Amygdala (tissue), 56 donors: Measurements from ENCODE around the gene B4GALNT3.

Source experiments
- DNase-seq, 56 donors: peaks; one replicate each; lab custom pipeline; 2025; lab: John Stamatoyannopoulos, UW

Gene B4GALNT3

DNA sequence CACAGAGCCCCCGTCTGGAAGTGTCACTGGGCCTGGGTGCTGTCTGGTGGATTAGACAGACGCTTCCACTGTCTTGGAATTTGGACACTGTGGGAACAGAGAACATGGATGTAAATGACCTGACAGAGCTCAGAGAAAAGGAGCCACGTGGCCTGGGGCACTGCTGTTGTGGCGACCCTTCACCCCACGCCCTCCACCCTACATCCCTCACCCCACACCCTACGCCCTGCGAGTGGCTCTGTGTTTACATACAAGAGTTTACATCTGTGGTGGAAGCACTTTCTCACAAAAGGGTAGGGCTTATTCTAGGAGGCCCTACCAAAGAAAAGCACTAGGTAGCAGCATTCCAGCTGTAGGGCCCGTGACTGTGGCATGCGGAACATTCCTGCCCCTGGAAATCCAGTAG is 47.7 kb downstream of the B4GALNT3 start:
- DNase-seq: no peak

DNA sequence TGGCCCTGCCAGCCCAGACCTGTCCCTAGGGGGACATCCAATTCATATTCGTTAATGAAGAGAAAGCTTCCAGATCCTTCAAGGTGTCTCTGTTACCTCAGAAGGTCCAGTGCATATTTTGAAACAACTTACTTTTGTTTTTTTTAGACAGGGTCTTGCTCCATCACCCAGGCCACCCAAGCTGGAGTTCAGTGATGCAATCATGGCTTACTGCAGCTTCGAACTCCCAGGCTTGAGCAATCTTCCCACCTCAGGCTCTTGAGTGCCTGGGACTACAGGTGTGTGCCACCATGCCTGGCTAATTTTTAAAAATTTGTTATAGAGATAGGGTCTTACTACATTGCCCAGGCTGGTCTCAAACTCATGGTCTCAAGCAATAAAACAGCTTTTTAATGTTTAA is 48.4 kb downstream of the B4GALNT3 start:
- DNase-seq: no peak

DNA sequence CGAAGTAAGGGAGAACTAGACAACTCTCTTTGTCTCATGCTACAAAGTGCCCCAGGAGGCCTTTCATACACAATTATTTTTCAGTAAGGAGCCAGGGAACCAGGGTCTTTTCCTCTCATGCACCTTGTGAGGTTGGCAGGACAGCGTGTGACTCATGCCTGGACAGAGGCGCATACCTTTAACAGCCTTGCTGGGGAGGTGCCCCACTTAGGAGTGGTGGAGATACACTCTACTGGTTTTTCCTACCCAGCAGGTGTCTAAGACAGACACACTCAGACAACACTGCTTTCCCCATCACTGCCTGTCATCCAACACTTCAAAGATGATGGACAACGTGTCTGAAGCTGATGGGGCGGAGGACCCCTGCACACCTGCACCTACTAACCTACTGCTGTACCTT is 49.1 kb downstream of the B4GALNT3 start:
- DNase-seq: no peak

DNA sequence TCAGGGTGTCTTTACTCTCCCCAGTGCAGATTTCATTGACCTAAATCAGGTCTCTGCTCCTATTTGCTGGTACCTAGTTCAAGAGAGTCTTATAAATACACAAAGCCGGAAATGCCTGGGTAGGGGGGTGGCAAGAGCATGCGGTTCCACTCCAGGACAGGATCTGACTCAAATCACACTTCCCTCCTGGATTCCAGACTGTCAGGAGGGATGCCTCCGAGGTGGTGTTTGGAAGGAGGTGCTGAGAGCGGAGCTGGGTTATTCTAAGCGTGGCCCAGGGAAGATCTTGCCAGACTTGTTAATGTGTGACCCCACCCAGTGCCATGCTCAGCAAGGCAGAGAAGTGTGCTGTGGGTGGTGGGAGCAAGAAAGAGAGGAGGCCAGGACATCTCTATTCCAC is 49.8 kb downstream of the B4GALNT3 start:
- no peak for DNase-seq

DNA sequence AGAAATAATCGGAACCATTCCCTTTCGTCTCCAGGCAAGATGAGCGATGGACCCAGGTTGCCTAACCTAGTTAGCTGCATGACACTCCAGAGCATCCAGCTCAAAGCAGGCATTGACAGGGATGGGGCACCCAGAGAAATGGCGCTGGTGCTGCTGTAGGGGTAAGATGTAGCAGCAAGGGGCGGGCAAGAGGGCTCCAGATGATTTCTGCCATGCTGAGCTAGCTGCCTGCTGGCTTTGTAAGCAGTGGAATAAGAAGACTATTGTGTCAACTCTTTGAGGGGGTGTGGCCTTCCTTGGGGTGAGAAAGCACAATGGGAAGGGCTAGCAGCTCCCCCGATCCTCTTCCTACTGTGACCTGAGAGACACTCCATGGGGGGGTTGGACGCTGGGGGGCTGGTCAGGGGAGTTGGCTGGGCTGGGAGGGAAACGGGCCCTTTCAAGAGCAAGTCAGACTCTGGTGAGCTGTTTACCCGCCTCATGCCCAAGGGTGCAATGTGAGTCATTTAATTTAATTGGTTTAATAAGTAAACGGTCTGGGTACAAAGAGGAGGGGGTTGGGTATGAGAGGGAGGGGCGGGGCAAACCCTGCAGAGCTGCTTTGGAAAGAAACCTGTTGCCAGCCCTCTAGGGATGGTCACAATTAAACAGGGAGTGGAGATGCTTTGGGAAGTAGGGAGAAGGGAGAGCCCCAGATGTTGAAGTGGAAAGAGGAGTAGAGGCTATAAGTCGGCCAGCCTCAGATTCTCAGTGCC is 50.5 kb downstream of the B4GALNT3 start:
- peak in 16 of 56 donors; percentile 6 to 59 (median 15) for DNase-seq

DNA sequence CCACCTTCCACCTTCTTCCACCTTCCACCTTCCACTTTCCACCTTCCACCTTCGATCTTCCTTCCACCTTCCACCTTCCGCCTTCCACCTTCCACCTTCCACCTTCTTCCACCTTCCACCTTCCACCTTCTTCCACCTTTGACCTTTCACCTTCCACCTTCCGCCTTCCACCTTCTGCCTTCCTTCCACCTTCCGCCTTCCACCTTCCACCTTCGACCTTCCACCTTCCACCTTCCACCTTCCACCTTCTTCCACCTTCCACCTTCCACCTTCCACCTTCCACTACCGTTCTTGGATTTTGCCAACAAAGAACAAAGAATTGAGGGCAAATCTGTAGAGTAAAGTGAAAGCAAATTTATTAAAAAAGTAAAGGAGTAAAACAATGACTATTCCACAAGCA is 53.2 kb downstream of the B4GALNT3 start:
- no peak for DNase-seq

DNA sequence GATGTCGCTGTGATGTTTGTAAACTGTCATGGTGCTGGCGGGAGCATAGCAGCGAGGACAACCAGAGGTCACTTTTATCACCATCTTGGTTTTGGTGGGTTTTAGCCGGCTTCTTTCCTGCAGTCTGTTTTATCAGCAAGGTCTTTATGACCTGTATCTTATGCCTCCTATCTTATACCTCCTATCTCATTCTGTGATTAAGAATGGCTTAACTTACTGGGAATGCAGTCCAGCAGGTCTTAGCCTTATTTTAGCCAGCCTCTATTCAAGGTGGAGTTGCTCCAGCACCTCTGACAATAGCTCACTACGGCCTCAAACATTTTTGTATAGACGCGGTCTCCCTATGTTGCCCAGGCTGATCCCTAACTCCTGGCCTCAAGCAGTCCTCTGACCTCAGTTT is 53.7 kb downstream of the B4GALNT3 start:
- DNase-seq: no peak

DNA sequence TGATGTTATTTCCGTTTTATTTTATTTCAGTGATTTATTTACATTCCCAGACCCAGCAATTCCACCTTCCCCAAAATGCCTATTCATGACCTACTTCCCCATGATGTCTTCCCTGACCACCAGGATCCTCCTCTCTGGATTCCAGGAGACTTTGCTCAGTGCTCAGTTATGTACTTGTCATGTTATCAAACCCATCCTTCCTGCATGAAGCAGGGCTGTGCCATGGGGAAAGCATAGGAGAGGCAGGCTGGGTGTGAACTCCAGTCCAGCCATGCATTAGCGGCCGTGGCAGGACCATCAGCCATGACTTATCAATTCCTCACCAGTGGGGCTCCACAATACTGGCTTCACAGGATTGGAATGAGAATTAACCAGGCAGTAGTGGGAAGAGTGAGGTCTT is 57.8 kb downstream of the B4GALNT3 start:
- no peak for DNase-seq

DNA sequence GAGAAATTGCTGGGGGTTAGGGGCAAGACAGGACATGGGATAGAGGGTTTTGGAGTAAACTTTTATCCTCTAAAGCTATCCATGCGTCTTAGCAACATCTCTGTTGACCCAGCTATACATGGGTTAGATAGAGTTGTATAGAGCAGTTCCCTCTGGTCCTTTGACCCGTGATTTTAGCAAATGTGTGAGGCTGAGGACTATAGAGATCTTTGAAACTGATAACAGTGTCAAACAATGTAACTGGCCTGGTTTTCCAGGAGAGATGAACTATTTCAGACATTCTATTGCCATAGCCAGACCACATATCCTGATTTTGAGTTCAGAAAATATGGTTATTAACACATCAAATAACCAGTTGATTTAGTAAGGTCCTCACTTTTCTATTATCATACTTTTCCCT is 60.4 kb downstream of the B4GALNT3 start:
- DNase-seq: no peak

DNA sequence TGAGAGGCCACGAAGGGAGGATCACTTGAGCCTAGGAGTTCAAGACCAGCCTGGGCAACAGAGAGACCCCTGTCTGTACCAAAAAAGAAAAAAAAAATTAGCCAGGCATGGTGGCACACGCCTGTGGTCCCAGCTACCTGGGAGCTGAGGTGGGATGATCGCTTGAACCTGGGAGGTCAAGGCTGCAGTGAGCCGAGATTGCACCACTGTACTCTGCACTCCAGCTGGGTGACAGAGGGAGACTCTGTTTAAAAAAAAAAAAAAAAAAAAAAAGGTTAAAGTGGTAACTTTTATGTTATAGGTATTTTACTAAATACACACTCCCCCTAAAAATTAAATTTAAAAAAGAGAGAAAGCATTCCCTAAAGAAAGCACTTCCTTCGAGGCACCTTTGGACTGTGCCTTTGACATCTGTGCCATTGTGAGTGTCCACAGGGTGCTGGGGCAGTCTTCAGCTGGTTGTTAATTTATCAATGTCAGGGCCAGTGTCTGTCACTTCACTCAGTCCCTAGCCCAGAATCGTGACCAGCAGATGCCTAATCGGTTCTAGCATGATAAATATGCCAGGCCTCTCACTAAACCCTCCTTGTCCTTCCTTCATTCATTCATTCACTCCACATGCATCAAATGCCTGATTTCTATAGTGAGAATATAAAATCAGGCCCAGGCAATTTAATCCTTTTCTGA is 63.1 kb downstream of the B4GALNT3 start:
- DNase-seq: no peak

DNA sequence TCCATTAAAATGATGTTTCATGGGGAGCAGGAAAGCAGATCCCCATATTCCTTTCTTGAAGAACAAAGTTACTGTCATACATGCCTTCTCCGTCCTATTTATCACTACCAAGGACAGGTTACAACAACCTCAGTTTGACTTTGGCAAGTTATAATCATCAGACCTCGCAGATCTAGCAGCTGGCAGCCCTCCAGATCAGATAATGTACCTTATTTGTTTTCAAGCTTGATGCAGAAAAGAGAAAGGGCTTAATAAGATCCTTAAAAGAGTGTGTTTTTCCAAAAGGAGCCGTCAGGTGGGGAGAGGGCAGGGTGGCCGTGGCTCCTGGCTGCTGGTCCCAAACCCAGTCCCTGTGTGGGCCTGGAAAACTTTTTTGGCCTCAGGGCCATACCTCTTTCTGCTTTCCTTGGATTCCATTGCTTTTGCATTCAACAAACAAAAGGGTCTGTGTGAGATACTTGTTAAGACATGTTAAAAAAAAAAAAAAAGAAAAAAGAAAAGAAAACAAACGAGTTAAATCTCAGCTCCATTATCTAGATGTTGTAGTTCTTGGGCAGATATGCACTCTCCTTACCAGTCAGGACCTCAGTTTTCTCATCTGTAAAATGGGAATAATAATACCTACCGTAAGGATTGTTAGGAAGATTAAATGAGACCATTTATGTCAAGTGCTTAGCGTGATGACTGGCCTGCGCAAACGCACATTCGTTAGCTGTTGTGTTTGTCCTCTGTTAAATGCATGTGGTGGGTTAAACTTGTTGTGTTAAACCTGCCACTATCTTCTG is 64.6 kb downstream of the B4GALNT3 start:
- no peak for DNase-seq

DNA sequence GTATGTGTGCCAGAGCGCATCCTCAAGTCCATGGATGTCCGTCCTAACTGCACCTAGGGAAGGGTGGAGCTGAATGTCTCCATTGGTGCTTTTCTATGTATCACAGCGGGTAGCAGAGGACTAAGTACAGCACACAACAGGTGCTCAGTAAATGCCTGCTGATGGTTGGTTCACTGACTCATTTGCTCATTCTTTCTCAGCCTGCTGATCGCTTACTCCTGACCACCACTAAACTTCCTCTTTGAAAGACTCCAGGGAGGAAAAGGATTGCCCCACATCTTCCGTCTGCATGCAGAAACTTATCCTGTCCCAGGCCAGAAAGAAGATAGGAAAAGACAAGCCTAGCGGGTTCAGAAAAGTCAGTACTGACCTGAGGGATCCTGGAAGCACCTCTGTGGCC is 66.3 kb downstream of the B4GALNT3 start:
- no peak for DNase-seq

DNA sequence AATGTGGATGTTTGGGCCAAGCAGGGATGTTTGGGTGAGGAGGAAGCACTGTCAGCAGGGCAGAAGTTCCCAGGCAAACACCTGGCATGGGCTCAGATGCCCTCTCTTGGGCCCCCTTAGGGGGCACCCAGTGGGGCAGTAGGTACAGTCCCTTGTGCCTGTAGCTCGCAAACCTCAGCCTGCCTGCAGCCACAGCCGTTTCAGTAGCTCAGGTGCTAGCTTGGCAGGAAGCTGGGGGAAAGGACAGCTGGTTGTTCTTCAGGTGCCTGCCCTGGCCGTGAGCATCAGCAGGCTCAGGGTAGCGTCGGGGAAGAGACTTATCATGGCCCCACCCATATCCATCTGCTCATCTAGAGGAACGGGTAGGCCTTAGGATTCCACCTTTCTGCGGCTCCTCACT is 67.5 kb downstream of the B4GALNT3 start:
- DNase-seq: no peak

DNA sequence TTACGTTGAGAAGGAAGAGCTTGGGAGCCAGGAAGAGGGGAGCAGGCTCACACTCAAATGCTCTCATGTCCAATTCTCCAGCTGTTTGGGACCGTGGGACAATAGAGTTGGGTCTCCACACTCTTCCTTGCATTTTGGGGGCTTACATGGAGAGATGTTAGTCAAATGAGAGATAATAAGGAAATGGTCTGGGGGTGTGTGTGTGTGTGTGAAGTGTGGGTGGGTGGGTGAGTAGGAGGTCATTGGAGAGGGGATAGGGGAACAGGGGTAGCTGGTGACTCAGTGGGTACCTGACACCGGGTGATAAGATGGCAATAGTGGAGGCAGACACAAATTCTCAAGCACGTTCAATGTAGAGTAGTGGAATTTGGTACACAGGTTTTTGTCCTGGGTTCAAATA is 68.0 kb downstream of the B4GALNT3 start:
- no peak for DNase-seq

DNA sequence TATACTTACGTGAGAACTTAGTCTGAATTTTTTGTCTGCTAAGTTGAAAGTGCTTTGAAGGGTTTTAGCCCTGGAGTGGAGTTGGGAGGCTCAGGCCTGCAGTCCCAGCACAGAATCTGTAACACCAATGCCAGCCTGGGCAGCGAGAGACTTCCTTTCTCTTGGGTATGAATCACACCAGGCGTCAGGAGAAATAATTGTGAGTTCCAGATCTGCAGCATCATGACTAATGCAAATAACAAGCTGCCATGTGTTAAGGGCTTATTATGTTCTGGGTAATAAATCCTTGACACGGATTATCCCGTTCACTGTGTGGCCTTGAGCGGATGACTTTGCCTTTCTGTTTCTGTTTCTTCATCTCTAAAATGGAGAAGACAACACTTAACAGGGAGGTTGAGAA is 70.6 kb downstream of the B4GALNT3 start:
- DNase-seq: peak in 1 of 56 donors; percentile 11

DNA sequence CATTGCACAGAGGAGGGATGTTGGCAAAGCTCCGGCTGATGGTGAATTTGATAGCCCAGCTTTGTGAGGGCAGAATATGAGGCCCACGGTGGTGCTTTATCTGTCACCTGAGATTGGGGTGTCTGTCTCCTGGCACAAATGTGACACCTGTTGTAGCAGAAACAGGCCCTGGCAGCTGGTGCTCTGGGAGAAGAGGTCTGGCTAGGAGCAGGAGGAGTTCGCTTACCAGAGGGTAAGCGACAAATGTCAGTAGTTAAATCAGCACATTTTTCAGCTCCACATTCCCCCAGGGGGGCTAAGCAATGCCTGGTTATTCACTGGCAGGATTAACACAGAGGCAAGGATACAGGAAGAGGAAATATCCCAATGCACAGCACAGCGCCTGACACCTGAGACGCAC is 71.1 kb downstream of the B4GALNT3 start:
- no peak for DNase-seq

DNA sequence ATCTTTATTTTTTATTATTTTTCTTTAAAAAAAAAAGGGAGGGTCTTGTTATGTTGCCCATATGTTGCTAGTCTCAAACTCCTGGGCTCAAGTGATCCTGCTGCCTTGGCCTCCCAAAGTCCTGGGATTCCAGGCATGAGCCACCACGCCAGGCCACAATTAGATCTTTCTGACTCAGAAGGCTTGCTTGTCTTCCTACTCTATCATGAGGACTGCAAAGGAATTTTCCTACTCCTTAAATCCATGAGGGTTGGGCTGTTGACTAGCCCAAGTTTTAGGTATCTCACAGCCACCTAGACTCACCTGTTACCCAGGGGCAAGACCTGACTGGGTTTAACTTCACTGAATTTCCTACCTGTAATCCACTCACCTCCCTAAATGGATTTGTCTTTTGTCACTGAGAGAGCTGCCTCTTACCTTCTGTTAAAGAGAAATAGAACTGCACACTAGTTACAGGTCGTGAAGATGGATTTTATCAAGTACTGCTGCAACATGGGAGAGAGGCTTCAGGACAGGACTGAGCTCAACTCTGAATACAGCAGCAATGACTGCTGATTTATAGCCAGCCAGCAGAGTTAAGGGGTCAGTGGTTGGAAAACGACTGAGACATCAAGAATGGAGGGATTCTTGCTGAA is 72.3 kb downstream of the B4GALNT3 start:
- DNase-seq: no peak

DNA sequence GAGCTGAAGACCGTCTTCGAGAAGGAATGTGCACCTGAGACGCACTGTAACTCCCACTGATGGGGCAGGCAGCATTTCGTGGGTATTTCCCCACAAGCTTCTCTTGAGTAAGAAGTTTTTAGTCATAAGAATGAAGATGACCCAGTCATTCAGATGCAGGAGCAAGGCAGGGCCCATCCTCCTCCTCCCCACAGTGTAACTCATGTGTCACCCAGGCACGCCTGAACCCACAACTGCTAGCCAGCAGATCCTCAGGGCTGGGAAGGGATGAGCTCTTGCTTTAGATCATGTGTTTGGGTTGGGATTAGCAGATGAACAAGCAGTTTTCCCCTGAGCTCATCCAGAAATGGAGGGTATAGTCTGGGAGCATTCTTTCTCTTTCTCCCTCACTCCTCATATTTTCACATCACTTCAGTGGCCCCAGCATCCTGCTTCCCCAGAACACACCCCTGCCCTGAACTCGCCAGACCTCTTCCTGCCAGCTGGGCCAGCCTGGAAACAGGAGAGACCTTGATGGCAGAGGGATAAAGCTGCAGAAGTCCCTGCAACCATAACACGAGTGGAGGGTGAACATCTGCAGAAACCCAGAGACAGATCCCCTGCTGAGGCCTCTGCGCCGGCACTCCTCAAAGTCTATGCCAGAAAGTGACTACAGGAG is 73.3 kb downstream of the B4GALNT3 start:
- DNase-seq: no peak

DNA sequence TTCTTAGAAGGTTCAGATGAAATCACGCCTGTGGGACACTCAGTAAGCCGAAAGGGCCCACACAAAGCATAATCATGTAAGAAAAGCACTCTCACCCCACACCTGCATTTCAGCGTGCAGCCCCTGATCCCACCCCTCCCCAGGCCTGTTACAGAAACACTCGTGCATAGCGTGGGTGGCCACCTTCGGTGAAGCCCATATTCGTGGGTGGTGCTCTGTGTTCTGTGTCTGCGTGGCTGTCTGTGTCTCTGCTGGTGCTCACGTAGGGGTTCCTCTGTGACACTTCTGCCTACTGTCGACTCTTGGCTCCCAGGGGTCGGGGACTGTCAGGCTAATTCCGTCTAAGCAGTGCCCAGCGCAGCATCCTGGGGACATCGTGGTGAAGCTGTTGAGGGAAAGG is 74.0 kb downstream of the B4GALNT3 start:
- DNase-seq: no peak

DNA sequence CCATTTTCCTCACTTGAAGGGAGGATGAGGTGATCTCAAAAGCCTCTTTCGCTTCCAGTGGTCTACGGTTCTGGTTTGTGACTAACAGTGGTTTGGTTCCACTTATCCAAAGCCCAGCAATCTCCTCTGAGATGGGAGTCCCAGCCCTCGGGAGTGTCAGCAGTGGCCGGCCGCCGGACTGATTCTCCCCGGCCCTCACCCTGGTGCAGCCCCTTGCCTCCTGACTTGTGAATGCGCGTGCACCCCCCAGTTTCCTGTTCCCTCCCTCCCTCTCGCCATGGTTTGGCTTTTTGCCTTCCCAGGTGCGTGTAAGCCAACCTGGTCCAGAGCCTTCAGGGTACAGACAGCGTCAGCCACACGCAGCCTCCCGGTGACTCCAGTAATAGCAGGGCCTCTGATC is 74.5 kb downstream of the B4GALNT3 start:
- no peak for DNase-seq

DNA sequence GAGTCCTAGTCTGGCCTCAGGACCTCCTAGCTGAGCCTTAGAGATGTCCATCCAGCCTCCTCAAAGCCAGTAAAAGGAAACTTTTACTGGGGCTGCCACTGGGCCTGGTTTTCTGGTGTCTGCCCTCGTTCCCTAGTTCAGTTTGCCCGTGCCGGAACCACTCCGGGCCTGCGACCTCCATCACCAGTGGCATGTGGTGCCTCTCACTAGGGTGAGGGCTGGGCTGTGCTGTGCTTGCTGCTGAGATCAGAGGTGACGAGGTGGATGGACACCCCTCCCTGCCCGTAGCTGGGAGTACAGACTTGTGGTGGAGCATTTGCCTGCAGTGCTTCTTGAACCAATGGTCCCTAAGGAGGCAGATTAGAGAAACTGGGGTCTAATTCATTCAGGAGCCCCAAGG is 75.7 kb downstream of the B4GALNT3 start:
- no peak for DNase-seq
